Measurements from ENCODE around the gene SOX9. TPM values are rescaled to one million over a fixed set of nuclear protein-coding genes. Genes with fewer than 3 reads are reported as not detected.
A peak's percentile ranks its signal among the peaks of the same experiment; 100 is the strongest.

Gene SOX9
- total and polyA plus RNA-seq, 2 experiments from 2014 or later = 36.9 to 87.3 TPM

GRCh38 chr17:72116661-72117521 lies 3.9 kb upstream of the SOX9 start:
- H3K4me1 ChIP-seq (ENCODE audit: insufficient read depth) = peaks cover 31% of the 10 kb centered on the region
- 6% methylated on average over 58 of the region's 58 CpGs for WGBS (ENCODE audit: low lambda C conversion rate, missing lambda C conversion rate)
- TF ChIP-seq CTCF (IDR thresholded peaks at IDR 0.05; ENCODE audit: poor library complexity) (no peak), EZH2phosphoT487 (IDR thresholded peaks at IDR 0.05; ENCODE audit: low read depth, severe bottlenecking, unreplicated experiment) (peak; percentile 65), EZH2 (IDR thresholded peaks at IDR 0.05; ENCODE audit: borderline replicate concordance) (peak; percentile 85)
- peak overlapping the region; percentile 94 for H3K4me2 ChIP-seq
- no peaks in the 10 kb centered on the region for H3K9me3 ChIP-seq (ENCODE audit: low read depth)
- peaks cover 8% of the 10 kb centered on the region for H4K20me1 ChIP-seq (ENCODE audit: insufficient read depth, poor library complexity, severe bottlenecking)
- H3K9me2 ChIP-seq (replicated peaks; ENCODE audit: insufficient read depth) = no peaks in the 10 kb centered on the region
- DNase-seq (ENCODE audit: low spot score) = peak; percentile 39
- peaks cover 9% of the 10 kb centered on the region for H3K79me2 ChIP-seq
- no peaks in the 10 kb centered on the region for H3K36me3 ChIP-seq (replicated peaks; ENCODE audit: insufficient read depth, low read depth)
- peak overlapping the region; percentile 68 for H2AFZ ChIP-seq
- H3K27ac ChIP-seq = no peak overlapping the region
- peak overlapping the region; percentile 21 for H3K4me3 ChIP-seq
- peaks cover 52% of the 10 kb centered on the region for H3K27me3 ChIP-seq

- no peaks in the 10 kb centered on the region for H3K9me2 ChIP-seq (replicated peaks; ENCODE audit: insufficient read depth)
- H3K4me1 ChIP-seq (ENCODE audit: insufficient read depth) = peaks cover 31% of the 10 kb centered on the region
- H2AFZ ChIP-seq = peak overlapping the region; percentile 68
- H3K9me3 ChIP-seq (ENCODE audit: low read depth) = no peaks in the 10 kb centered on the region
- TF ChIP-seq EZH2phosphoT487 (IDR thresholded peaks at IDR 0.05; ENCODE audit: low read depth, severe bottlenecking, unreplicated experiment) (peak; percentile 30), CTCF (IDR thresholded peaks at IDR 0.05; ENCODE audit: poor library complexity) (no peak), EZH2 (IDR thresholded peaks at IDR 0.05; ENCODE audit: borderline replicate concordance) (peak; percentile 34)
- no peaks in the 10 kb centered on the region for H3K36me3 ChIP-seq (replicated peaks; ENCODE audit: insufficient read depth, low read depth)
- no peak overlapping the region for H3K27ac ChIP-seq
- H3K79me2 ChIP-seq = peaks cover 17% of the 10 kb centered on the region
- WGBS (ENCODE audit: low lambda C conversion rate, missing lambda C conversion rate) = 3% methylated on average over 50 of the region's 51 CpGs
- no peak for DNase-seq (ENCODE audit: low spot score)
- H3K27me3 ChIP-seq = peaks cover 52% of the 10 kb centered on the region
- peaks cover 11% of the 10 kb centered on the region for H4K20me1 ChIP-seq (ENCODE audit: insufficient read depth, poor library complexity, severe bottlenecking)
- H3K4me3 ChIP-seq = peak overlapping the region; percentile 21
- peak overlapping the region; percentile 94 for H3K4me2 ChIP-seq
Observed at GRCh38 chr17:72117535-72118334, 3.1 kb upstream of the SOX9 start.

DNA sequence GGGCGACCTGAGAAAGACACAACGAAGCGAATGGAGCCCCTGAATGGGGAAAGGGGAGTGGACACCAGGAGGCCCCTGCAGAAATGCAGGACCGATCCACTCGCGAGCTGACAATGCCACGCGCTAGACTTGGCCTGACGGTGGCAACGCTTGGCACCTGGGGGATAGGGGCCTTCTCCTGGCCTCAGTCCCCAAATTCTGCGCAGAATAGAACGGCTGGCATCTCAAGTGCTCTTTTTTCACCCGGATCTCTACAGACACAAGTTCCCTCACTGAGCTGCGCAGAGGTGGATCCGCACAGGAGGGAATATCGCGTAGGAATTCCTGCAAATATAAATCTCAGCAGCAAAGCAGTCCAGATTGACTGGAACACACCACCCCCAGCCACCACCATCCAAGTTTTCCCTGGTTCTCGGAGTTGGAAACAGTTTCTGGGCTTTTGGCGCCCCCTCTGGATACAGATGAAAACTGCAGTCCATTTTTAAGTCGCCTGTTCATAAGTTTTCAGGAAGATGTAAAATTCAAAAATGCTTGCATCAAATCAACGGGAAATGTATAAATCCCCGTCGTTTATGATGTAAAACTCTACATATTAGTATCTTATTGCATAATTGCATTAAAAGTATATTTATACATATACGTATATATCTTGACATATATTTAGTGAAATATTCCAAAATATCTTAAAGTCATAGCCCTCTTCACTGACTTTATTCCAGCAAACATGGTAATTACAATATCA lies 2.3 kb upstream of the SOX9 start:
- Histone ChIP-seq H3K4me3 (peak overlapping the region; percentile 21), H3K9me3 (ENCODE audit: low read depth) (no peaks in the 10 kb centered on the region), H3K4me1 (ENCODE audit: insufficient read depth) (peaks cover 31% of the 10 kb centered on the region), H3K9me2 (replicated peaks; ENCODE audit: insufficient read depth) (no peaks in the 10 kb centered on the region), H3K36me3 (replicated peaks; ENCODE audit: insufficient read depth, low read depth) (no peaks in the 10 kb centered on the region), H3K27ac (no peak overlapping the region), H3K27me3 (peaks cover 52% of the 10 kb centered on the region), H3K4me2 (peak overlapping the region; percentile 94), H3K79me2 (peaks cover 24% of the 10 kb centered on the region), H4K20me1 (ENCODE audit: insufficient read depth, poor library complexity, severe bottlenecking) (peaks cover 15% of the 10 kb centered on the region), H2AFZ (peak overlapping the region; percentile 68)
- DNase-seq (ENCODE audit: low spot score) = peak; percentile 88
- no peak for TF ChIP-seq EZH2phosphoT487 (IDR thresholded peaks at IDR 0.05; ENCODE audit: low read depth, severe bottlenecking, unreplicated experiment)
- TF ChIP-seq EZH2 (IDR thresholded peaks at IDR 0.05; ENCODE audit: borderline replicate concordance) = no peak
- peak; percentile 95 for TF ChIP-seq CTCF (IDR thresholded peaks at IDR 0.05; ENCODE audit: poor library complexity)
- WGBS (ENCODE audit: low lambda C conversion rate, missing lambda C conversion rate) = 4% methylated on average over 24 of the region's 24 CpGs

All from hepatocyte (in vitro differentiated cells).